ENCODE measurements around the gene CTNND2.

CTNND2 gene

GRCh38 chr5:11000515-11001353 lies 903.5 kb downstream of the CTNND2 start:
- no peak for DNase-seq

- DNase-seq = no peak
Measured at GRCh38 chr5:10999714-11000113, 904.5 kb downstream of the CTNND2 start.

- no peak for DNase-seq
Measured at GRCh38 chr5:10995891-10996290, 908.4 kb downstream of the CTNND2 start.

- no peak for DNase-seq
Measured at GRCh38 chr5:10994091-10994986, 909.9 kb downstream of the CTNND2 start.

GRCh38 chr5:10990634-10991033 lies 913.6 kb downstream of the CTNND2 start:
- DNase-seq = no peak

GRCh38 chr5:10989577-10990263 lies 914.5 kb downstream of the CTNND2 start:
- no peak for DNase-seq

GRCh38 chr5:10988622-10989021 lies 915.6 kb downstream of the CTNND2 start:
- DNase-seq = peak in 1 of 58 donors; percentile 15

GRCh38 chr5:10987925-10988504 lies 916.2 kb downstream of the CTNND2 start:
- peak in 26 of 58 donors; percentile 4 to 56 (median 16) for DNase-seq

GRCh38 chr5:10987276-10987924 lies 916.8 kb downstream of the CTNND2 start:
- DNase-seq = no peak

- DNase-seq = no peak
Measured at GRCh38 chr5:10985721-10986110, 918.5 kb downstream of the CTNND2 start.

- no peak for DNase-seq
Measured at GRCh38 chr5:10985091-10985720, 919.0 kb downstream of the CTNND2 start.

- DNase-seq = no peak
Measured at GRCh38 chr5:10984021-10984715, 920.1 kb downstream of the CTNND2 start.

- no peak for DNase-seq
Measured at GRCh38 chr5:10982626-10983025, 921.6 kb downstream of the CTNND2 start.

GRCh38 chr5:10981932-10982331 lies 922.3 kb downstream of the CTNND2 start:
- no peak for DNase-seq

- DNase-seq = no peak
Measured at GRCh38 chr5:10977011-10977410, 927.2 kb downstream of the CTNND2 start.

- DNase-seq = no peak
Measured at GRCh38 chr5:10975945-10976344, 928.3 kb downstream of the CTNND2 start.

GRCh38 chr5:10974850-10975249 lies 929.4 kb downstream of the CTNND2 start:
- no peak for DNase-seq

GRCh38 chr5:10973316-10973715 lies 930.9 kb downstream of the CTNND2 start:
- no peak for DNase-seq

GRCh38 chr5:10969684-10970180 lies 934.5 kb downstream of the CTNND2 start:
- DNase-seq = no peak
